NOMO-1 treated with dmso at 0.1 percent for 144 hours (cell line): ENCODE data around the gene ANO1.

Experiments
- DNase-seq: peaks from one replicate; lab custom pipeline; 2025; ENCODE audit not compliant: unreplicated experiment; lab: John Stamatoyannopoulos, UW

ANO1 gene

DNA sequence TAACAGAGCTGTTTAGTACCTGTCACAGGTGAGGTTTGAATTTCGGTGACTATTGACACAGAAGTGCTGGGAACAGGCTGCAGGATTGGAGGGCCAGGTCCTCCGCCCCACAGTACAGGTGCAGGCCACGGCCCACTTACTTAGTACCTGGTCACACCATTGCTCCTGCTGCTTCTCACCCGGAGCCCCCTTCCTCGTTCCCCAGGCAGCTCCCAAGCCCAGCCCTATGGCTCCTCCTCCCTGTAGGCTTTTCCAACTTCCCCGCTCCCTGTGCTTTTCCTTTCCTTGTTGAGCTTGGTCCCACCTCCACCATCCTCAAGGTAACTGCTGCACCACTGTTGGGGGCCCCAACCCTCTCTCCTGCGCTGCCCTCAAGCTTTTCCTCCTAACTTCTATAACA, 27.9 kb upstream of the ANO1 start:
- no peak for DNase-seq

GRCh38 chr11:70054004-70054403, 24.1 kb upstream of the ANO1 start:
- DNase-seq, result no peak

- no peak for DNase-seq
Observed at GRCh38 chr11:70055444-70055843, 22.7 kb upstream of the ANO1 start.

- DNase-seq, result no peak
Observed at GRCh38 chr11:70057080-70057479, 21.0 kb upstream of the ANO1 start.

DNA sequence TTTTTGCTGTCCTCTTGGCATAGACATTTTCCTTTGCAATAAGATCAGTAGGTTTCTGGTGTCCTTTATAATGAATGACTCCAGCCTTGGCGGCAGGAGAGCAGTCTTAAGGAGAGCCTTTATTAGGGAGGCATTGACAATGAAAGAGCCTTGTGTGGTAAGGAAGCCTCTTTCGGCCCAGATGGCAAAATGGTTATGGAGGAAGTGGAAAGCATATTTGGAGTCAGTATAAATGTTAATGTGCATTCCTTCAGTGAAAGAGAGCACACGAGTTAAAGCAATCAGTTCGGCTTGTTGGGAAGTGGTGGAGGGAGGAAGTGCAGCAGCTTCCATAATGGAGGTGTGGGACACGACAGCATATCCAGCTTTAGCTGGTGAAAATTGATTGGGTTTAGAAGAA, 18.1 kb upstream of the ANO1 start:
- DNase-seq, result no peak

GRCh38 chr11:70060611-70061293, 17.4 kb upstream of the ANO1 start:
- DNase-seq, result no peak

DNA sequence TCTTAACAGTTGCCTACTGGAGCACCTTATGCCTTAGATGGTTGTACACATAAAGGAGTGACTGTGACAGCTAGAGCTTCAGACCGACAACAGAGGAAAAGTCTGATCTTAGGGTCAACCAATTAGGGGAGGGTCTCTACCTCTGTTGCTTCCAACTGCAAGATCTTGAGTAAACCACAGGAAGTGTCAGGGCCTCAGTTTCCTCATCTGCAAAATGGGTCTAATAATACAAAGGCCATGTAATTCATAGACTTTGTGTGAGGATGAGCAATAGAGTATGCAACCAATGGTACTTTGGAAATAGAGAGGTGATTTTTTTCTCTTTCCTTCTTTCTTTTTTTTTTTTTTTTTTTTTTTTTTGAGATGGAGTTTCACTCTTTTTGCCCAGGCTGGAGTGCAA, 16.4 kb upstream of the ANO1 start:
- DNase-seq, result no peak

DNA sequence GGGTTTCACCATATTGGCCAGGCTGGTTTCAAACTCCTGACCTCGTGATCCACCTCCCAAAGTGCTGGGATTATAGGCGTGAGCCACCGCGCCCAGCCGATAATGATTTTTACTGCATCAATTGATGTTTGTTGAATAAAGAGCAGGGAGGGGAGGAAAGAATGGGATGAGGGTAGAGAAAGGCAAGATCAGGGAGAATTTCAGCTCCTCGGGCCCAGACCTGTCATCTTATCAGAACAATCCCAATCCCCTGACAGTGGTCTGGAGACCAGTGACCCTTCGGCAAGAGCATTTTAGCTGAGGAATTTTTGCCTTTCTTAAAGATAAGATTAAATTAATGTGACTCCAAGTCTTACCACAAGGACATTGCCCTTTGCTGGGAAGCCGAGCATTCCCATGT, 15.0 kb upstream of the ANO1 start:
- DNase-seq, result no peak

DNA sequence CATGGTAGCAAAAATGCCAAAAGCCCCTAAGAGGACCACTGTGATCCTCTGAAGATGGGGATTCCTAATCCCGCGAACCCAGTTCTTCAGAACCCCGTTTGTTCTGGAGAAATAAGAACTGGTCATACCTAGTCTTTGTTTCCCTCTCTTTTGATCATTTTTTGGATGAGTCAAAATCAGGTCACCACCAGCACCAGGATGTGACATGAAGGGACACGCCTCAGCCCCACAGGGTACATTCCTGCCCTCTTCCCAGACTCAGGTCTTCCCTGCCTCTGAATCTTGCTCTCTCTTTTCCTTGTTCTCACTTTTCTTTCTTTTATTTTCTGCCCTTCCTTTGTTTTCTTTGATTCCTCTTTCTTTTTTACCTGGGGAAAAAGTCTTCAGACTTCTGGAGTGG, 14.6 kb upstream of the ANO1 start:
- DNase-seq, result no peak

DNA sequence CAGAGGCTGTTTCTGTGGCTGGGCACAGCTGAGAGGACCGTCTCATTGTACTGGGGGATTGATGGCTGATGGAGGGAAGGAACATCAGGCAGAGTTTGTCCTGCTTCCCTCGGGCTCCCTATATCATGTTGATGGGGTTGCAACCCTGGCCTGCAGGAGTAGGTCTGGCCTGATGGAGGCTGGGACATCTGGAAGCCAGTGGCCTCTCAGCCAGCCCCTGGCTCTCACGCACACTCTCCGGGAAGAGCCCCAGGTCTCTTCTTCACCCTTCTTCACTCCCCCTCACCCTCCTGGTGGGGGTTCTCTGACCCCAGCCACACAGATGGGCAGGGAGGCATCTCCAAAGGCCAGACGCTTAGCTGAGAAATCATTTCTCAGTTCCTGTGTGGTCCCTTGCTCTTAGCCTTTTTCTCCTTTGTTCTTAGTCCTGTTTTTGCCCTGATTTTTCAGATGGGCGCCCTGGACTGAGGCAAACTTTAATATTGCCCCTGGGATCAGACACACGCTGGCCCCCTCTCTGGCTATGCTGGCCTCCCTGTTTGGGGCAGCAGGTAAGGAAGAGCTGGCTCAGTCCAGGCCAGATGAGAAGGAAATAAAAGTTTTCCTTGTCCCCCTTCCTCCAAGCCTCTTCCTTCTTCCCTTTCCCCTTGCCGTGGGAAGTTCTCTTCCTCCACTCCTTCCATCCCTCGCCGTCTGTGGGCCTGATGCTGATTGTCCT, 13.9 kb upstream of the ANO1 start:
- DNase-seq, result no peak

- no peak for DNase-seq
Observed at GRCh38 chr11:70064726-70065317, 13.3 kb upstream of the ANO1 start.

DNA sequence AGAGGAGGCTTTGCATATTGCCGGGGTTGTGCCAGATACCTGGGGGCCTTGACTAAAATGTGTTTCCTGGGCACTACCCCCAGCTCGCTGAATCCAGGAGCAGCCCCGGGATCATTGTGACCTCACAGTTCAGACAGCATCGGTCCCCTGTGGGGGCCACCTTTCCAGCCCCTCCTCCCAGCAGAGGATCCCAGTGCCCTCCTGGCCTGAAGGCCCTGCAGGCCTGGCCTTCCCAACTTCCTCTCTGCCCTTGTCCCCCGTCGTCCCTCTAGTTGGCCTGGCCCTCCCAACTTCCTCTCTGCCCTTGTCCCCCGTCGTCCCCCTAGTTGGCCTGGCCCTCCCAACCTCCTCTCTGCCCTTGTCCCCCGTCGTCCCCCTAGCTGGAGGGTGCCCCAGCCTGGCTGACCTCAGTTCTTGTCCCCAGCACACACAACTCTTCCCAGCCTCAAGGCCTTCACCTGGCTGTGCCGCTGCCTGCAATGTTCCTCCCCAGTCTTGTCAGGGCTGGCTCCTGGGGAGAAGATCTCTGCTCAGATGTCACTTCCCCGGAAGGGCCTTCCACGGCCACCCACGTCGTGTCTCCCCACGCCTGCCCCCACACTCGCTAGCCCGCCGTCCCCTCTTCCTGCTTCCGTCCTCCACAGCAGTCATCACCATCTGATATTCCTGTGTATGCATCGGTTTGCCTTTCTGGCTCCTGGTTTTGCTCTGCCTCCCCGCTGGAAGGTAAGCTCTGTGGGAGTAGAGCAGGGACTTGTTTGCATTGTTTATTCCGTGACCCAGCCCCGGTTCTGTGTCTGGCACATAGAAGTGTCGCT, 12.6 kb upstream of the ANO1 start:
- no peak for DNase-seq

GRCh38 chr11:70066136-70066520, 12.0 kb upstream of the ANO1 start:
- no peak for DNase-seq

GRCh38 chr11:70066628-70067027, 11.5 kb upstream of the ANO1 start:
- no peak for DNase-seq

GRCh38 chr11:70067036-70067435, 11.1 kb upstream of the ANO1 start:
- no peak for DNase-seq

GRCh38 chr11:70067591-70068341, 10.4 kb upstream of the ANO1 start:
- no peak for DNase-seq

DNA sequence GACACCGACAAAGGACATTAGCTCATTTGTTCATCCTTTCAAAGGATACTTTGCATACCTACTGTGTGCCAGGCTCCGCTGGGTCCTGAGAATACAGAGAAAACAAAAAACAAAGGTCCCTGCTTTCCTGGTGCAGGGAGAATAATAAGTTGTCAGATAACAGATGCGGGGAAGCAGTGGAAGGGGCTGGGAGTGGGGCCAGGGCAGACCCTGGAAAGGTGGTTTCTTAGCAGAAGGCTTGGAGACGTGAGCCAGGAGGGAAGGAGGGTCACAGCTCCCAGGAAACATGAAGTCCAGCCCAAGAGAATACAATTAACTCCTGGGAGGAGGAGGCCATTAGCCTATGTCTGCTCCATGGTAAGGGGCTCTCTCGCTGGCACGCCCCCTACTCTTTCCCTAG, 9.8 kb upstream of the ANO1 start:
- no peak for DNase-seq

DNA sequence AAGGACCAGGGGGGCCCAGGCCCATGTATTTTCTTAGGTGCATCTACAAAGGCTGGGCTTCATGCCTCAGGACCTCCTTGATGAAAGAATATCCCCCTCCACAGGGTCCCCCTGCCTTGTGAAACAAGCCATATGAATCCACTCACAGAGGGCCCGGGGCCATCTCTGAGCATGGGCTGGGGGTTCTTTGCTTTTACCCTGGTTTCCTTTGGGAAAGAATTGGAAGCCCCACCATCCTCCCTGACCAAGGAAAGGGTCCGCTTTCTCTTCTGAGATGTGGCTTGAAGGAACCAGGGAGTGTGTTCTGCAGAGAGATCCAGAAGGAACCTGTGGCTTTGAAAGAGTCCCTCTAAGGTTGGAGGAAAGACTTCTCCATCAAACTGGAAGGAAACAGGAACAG, 9.2 kb upstream of the ANO1 start:
- no peak for DNase-seq

- DNase-seq, result no peak
Observed at GRCh38 chr11:70070706-70071105, 7.4 kb upstream of the ANO1 start.

GRCh38 chr11:70071996-70072395, 6.1 kb upstream of the ANO1 start:
- DNase-seq, result no peak

DNA sequence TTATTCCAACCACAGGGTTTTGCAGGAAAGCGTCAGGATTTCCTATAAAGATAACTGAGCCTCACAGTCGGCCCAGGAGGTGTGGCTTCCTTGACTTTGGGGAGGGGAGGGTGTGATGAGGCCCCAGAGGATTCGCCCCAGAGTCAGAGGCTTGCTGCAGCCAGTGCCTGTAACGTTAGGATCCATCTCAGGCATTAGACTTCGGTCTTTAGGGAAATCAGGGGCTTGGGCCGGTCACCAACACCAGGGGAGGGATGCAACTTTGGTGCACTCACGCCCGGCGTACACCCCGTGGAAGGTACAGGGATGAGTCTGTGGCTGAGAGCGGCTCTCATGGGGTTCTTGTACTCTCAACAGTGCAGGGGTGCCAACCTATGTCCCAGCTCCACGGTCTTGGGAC, 5.7 kb upstream of the ANO1 start:
- no peak for DNase-seq
